ENCODE data around the gene TFEB.

TFEB gene

DNA sequence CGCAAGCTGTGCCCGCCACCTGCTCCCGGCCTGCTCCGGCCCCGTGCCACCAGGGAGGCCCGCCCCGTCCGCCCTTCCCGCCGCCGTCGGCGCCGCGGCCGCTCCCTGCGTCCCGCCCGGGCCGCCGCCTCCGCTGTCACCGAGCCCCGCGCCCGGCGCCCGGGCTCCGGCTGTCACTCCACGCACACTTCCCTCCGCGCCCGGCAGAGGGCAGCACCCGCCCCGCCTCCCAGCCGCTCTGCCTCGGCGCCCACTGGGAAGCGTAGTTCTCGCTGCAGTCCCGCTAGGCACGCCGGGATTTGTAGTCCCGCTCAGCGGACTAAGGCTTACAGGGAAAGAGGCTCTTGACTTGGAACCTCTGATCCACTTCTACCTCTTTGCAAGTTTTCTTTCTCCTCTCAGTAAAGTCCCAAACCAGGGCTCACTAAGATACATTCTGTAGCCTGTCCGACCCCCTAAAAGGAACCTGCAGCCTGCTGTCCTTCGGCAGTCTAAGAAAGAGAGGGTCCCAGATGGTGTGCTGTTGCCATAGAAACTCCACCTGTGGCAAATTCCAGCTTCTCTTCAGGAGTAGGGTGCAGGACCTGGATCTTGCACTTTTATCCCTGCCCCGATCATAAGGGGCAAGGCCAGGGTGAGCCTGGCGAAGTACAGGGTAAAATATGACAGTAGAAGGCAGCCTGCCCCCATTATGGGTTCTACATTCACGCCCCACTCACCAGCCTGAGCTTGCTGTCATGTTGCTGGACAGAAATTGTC is at the start of gene TFEB:
TSS of gene TFEB (minus strand) at position 182 of the 759 bp plus-strand sequence. CDS start 44,395 bp downstream, outside the sequence.
- H3K27ac Mint-ChIP-seq (ENCODE audit: low read depth) = no peak within 1 kb of the TSS

DNA sequence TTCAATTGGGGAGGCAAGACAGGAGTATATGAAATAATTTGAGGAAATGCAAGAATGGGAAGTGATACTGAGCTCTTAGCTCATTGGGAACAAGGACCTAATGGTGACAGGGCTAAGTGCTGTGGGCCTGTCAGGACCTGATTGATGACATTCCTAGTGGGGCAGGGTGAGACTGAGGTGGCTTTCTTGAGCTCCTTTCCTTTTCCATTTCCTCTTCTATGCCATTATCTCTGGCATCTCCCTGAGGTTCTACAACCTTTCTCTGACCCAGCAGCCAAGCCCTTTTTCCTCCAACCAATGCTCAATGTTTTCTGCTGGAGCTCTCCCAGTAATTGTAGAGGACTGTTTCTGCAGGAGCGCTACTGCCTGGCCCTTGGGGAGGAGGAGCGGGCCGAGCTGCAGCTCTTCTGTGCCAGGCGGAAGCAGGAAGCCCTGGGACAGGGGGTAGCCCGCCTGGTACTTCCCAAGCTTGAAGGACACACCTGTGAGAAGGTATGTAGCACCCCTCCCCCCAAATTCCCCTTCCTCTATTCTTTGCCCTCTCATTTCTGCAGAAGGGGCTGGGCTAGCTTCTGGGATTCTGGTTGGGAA is 49.3 kb upstream of the TFEB start:
- H3K9me3 Mint-ChIP-seq = no peaks in the 10 kb centered on the region
- H3K27ac Mint-ChIP-seq (ENCODE audit: low read depth) = no peak overlapping the region
- peak overlapping the region; percentile 93 for H3K4me3 Mint-ChIP-seq
- no peak for ATAC-seq (replicated peaks; ENCODE audit: extremely low read depth, poor library complexity, severe bottlenecking)
- DNase-seq (ENCODE audit: low spot score in 2 of 2) = no peak
- peaks cover 20% of the 10 kb centered on the region for H3K36me3 Mint-ChIP-seq (ENCODE audit: insufficient read depth)
- no peaks in the 10 kb centered on the region for H3K27me3 Mint-ChIP-seq
- H3K4me1 Mint-ChIP-seq = peaks cover 21% of the 10 kb centered on the region

More for the DNA sequence above, at the start of gene TFEB:
- Mint-ChIP-seq H3K36me3 (ENCODE audit: insufficient read depth) (peaks cover 17% of the 10 kb centered on the region), H3K4me1 (peaks cover 28% of the 10 kb centered on the region), H3K4me3 (peak within 1 kb of the TSS; percentile 28), H3K27me3 (no peaks in the 10 kb centered on the region), H3K9me3 (no peaks in the 10 kb centered on the region)
- DNase-seq (ENCODE audit: low spot score in 2 of 2) = peak; percentile 88 to 93
- peak; percentile 33 for ATAC-seq (replicated peaks; ENCODE audit: extremely low read depth, poor library complexity, severe bottlenecking)

DNA sequence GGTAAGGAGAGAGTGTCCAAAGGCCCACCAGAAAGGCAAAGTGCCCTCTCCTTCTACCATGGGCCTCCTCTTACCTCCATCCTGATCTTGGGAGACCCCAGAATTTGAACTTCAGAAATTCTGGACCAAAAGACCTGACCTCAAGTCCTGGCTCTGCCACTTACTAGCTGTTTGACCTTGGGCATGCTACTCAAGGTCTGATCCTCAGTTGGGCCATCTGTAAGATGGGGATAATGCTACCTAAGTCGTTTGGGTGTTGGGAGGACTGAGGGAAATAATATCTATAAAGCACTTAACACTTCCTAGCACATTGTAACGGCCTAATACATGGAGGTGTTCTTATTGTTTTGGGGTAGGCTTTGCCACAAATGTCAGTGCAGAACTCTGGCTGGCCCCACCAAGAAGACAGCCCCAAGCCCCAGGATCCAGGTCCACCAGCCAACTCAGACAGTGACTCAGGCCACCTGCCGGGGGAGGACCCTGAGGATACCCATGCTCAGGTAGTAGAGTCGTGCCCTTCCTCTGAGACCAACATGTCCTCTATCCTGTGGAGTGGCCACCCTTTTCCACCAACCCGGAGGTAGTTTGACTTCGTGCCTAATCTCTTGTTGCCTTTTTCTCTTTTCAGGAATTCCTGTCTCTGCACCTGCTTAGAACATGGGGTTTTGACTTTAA is 47.8 kb upstream of the TFEB start:
- no peaks in the 10 kb centered on the region for H3K9me3 Mint-ChIP-seq
- peaks cover 21% of the 10 kb centered on the region for H3K4me1 Mint-ChIP-seq
- H3K36me3 Mint-ChIP-seq (ENCODE audit: insufficient read depth) = peaks cover 15% of the 10 kb centered on the region
- ATAC-seq (replicated peaks; ENCODE audit: extremely low read depth, poor library complexity, severe bottlenecking) = no peak
- H3K27ac Mint-ChIP-seq (ENCODE audit: low read depth) = no peak overlapping the region
- H3K27me3 Mint-ChIP-seq = no peaks in the 10 kb centered on the region
- no peak overlapping the region for H3K4me3 Mint-ChIP-seq
- no peak for DNase-seq (ENCODE audit: low spot score in 2 of 2)

DNA sequence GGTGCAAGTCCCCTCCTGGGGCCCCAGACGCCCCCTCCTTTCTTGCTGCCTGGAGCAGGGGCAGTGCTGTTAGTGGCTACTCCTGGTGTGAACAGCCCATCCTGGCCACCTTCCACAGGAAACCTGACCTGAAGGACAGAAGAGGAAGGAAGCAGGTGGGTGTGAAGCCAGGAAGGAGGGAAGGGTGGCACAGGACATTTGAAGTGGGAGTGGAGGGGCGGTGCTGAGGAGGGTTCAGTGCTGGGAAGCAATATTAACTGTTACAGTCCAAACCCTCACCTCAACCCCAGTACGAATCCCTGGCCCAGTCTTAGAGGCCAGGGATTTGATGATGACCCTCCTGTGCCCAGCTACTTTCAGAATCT is 45.9 kb upstream of the TFEB start:
- Mint-ChIP-seq H3K27ac (ENCODE audit: low read depth) (no peak overlapping the region), H3K27me3 (no peaks in the 10 kb centered on the region), H3K9me3 (no peaks in the 10 kb centered on the region), H3K4me3 (peak overlapping the region; percentile 70), H3K4me1 (peaks cover 21% of the 10 kb centered on the region), H3K36me3 (ENCODE audit: insufficient read depth) (peaks cover 6% of the 10 kb centered on the region)
- DNase-seq (ENCODE audit: low spot score in 2 of 2) (no peak), ATAC-seq (replicated peaks; ENCODE audit: extremely low read depth, poor library complexity, severe bottlenecking) (no peak)

DNA sequence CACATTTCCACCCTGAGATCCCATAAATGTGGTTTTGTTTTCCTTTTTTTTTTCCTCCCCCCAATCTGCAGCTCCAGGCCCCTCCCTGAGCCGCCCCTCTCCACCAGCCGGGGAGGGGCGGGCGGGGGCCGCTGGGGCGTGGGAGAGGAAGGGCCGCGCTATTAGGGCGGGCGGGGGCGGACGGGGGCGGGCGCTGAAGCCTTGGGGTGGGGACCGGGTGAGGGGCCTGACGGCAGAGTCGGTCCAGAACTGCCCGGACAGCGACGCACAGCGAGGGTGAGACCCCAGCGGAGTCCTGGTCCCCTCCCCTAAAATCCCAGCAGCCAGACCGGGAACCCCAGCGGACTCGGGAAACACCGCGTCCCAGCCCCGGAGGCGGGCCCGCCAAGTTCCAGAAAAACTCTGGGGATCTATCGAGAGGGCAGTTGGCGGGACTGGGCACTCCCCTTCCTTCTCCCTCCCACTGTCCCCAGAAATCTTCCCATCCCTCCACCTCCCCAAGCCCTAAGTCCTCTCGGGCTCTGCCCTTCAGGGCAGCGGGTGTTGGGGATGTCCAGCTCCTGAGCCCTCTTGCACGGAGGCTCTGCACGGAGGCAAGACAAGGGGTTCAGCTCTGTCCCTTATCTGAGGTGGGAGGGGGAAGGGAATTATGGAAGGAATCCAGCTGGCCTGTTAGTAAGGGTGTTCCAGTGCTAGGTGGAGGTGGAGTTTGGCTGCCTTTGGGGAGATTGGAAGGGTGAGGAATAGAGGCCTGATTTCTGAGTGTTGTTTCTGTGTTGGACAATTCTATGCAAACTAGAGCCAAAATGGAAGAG is 45.4 kb upstream of the TFEB start, which contains the start of gene PRICKLE4:
TSS of gene PRICKLE4 (plus strand) at position 232 of the 815 bp plus-strand sequence. CDS start 2,692 bp downstream, outside the sequence.
- H3K4me1 Mint-ChIP-seq = peaks cover 21% of the 10 kb centered on the region
- DNase-seq (ENCODE audit: low spot score in 2 of 2) = no peak
- H3K9me3 Mint-ChIP-seq = no peaks in the 10 kb centered on the region
- peaks cover 5% of the 10 kb centered on the region for H3K36me3 Mint-ChIP-seq (ENCODE audit: insufficient read depth)
- H3K27ac Mint-ChIP-seq (ENCODE audit: low read depth) = peak within 1 kb of the TSS; percentile 55
- no peak for ATAC-seq (replicated peaks; ENCODE audit: extremely low read depth, poor library complexity, severe bottlenecking)
- peak within 1 kb of the TSS; percentile 90 for H3K4me3 Mint-ChIP-seq
- no peaks in the 10 kb centered on the region for H3K27me3 Mint-ChIP-seq

DNA sequence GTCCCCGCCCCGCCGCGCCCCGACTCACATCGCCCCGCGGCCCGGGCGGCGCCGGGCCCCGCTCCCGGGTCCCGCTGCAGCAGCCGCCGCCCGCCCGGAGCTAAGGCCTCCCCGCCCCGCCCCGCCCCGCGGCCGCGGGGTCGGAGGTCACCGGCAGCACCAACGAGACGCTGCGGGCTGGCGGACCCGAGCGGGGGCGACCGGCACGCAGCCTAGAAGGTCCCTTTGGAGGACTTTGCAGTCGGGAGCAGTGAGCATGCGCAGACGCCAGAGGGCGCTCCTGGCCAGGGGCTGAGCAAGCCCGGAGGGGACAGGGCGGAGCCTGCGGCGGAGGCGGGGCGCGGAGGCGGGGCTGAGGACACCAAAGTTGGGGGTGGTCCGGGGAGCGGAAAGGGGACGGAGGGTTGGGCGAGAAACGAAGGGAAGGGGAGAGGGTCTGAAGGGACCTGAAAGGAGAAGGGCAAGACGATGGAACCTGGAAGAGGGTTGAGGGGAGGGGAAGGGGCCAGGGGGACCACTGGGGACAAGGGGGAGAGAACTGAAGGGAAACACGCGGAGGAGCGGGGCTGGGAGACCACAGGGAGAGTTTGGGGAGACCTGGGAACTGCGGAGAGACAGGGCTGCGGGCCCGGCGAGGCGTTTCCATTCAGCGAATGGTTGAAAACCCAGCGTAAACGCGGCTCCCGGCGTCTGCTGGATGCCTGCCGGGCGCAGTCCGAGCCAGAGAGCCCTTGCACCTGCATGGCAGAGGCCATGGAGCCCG is 44.6 kb upstream of the TFEB start, which contains the start of gene FRS3:
TSS of gene FRS3 (minus strand) at position 113 of the 763 bp plus-strand sequence. CDS start 2,913 bp downstream, outside the sequence.
- peaks cover 21% of the 10 kb centered on the region for H3K4me1 Mint-ChIP-seq
- ATAC-seq (replicated peaks; ENCODE audit: extremely low read depth, poor library complexity, severe bottlenecking) = peak; percentile 98
- peak; percentile 97 to 99 for DNase-seq (ENCODE audit: low spot score in 2 of 2)
- H3K27ac Mint-ChIP-seq (ENCODE audit: low read depth) = peak within 1 kb of the TSS; percentile 81
- no peaks in the 10 kb centered on the region for H3K27me3 Mint-ChIP-seq
- no peaks in the 10 kb centered on the region for H3K9me3 Mint-ChIP-seq
- H3K36me3 Mint-ChIP-seq (ENCODE audit: insufficient read depth) = peaks cover 5% of the 10 kb centered on the region
- peak within 1 kb of the TSS; percentile 90 for H3K4me3 Mint-ChIP-seq

DNA sequence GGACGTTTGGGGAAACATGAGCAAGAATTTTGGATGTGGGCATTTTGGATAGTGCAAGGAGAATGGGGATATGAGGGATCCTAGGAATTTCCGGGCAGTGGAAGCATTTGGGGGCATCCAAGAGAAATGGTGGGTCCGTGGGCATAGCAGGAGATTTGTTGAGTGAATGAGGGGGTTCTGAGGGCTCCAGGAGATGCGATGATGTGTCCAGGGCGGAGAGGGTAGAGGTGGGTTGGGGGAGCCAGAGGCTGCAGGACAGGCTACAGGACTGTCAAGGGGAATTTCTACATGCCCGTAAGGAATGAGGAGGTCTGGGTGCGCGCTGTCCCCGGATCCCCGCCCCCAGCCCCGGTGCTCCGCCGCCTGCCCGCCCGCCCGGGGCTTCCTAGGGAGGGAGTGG is 43.9 kb upstream of the TFEB start:
- Mint-ChIP-seq H3K36me3 (ENCODE audit: insufficient read depth) (peaks cover 5% of the 10 kb centered on the region), H3K4me1 (peaks cover 21% of the 10 kb centered on the region), H3K4me3 (peak overlapping the region; percentile 90), H3K9me3 (no peaks in the 10 kb centered on the region), H3K27ac (ENCODE audit: low read depth) (peak overlapping the region; percentile 81), H3K27me3 (no peaks in the 10 kb centered on the region)
- ATAC-seq (replicated peaks; ENCODE audit: extremely low read depth, poor library complexity, severe bottlenecking) (peak; percentile 1), DNase-seq (ENCODE audit: low spot score in 2 of 2) (no peak)

DNA sequence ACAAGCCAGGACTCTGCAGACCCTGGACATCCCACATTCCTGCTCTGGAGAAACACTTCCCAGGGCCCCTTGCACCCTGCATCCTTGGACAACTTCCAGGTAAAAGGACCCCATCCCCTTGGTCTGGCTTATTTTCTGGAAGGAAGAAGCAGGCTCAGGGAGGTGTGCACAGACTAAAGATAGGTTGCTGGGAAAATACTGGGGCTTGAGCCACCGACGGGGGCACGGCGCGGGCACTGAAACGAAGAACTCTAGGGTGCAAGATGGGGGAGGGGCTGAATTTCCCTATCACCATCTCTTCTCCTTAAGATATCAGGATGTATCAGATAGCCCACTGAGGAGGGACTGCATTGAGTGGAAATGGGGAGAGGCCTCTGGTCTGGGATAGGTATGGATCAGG is 43.5 kb upstream of the TFEB start:
- ATAC-seq (replicated peaks; ENCODE audit: extremely low read depth, poor library complexity, severe bottlenecking) (no peak), DNase-seq (ENCODE audit: low spot score in 2 of 2) (no peak)
- peak overlapping the region; percentile 81 for H3K27ac Mint-ChIP-seq (ENCODE audit: low read depth)
- no peaks in the 10 kb centered on the region for H3K9me3 Mint-ChIP-seq
- peak overlapping the region; percentile 90 for H3K4me3 Mint-ChIP-seq
- peaks cover 21% of the 10 kb centered on the region for H3K4me1 Mint-ChIP-seq
- no peaks in the 10 kb centered on the region for H3K27me3 Mint-ChIP-seq
- H3K36me3 Mint-ChIP-seq (ENCODE audit: insufficient read depth) = peaks cover 6% of the 10 kb centered on the region

DNA sequence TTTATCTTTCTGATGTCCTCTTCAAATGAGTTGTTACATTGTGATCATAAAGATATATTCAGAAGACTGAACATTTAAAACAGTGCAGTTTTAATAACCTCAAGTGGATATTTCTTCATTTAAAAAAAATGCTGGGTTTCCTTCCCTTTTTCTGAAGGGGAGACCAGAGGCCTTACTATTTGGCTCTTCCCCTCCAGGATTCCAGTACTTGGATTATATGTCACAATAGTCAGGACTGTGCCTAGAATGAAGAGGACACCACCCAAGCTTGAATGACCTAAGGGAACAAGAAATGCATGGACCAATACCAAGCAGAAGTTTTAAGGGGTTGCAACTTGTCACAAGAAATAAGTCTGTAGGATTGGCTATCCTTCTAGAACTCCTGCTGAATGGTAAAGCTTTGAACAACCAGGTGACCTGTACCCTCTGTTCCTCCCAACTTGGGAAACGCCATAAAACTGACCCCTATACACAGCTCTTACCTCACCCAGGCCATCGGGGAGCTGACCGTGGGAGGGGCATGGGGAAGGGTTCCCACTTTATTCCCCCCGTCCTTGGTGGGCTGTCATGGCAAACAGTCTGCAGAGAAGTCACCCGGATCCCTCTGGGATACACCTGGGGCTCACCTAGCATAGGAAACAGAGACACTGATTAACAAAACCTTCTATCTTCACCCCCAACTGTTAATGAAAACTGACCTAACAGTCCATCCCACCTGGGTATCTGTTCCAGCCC is 42.3 kb upstream of the TFEB start:
- ATAC-seq (replicated peaks; ENCODE audit: extremely low read depth, poor library complexity, severe bottlenecking) (no peak), DNase-seq (ENCODE audit: low spot score in 2 of 2) (no peak)
- H3K4me1 Mint-ChIP-seq = peaks cover 21% of the 10 kb centered on the region
- no peaks in the 10 kb centered on the region for H3K9me3 Mint-ChIP-seq
- peak overlapping the region; percentile 90 for H3K4me3 Mint-ChIP-seq
- H3K27me3 Mint-ChIP-seq = no peaks in the 10 kb centered on the region
- H3K27ac Mint-ChIP-seq (ENCODE audit: low read depth) = no peak overlapping the region
- peaks cover 6% of the 10 kb centered on the region for H3K36me3 Mint-ChIP-seq (ENCODE audit: insufficient read depth)

DNA sequence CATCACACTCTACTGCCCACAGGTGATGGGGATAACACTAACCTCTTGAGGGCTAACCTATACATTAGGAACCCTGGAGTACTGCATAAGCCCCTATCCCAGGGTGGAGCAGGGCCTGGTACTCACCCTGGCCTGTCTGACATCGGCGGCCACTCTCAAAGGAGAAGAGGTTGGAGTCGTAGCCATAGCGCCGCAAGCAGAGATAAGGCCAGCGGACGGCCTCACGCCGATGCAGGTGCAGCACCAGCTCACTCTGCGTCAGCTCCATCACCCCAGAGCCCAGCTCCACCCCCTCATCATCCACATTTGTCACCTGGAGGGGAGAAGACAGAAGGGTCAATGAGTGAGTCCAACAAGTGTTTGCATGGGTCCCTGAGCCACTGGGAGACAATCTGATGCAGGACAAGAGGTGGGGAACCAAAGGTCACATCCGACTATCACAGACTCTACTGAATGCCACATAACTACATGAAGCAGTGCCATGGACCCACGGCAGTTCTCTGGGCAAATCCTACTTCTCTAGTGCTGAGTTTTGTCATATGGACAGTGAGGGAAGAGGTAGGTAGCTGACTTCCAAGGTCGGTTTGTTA is 40.0 kb upstream of the TFEB start:
- peaks cover 15% of the 10 kb centered on the region for H3K4me1 Mint-ChIP-seq
- no peaks in the 10 kb centered on the region for H3K27me3 Mint-ChIP-seq
- ATAC-seq (replicated peaks; ENCODE audit: extremely low read depth, poor library complexity, severe bottlenecking) = no peak
- no peaks in the 10 kb centered on the region for H3K9me3 Mint-ChIP-seq
- peaks cover 11% of the 10 kb centered on the region for H3K36me3 Mint-ChIP-seq (ENCODE audit: insufficient read depth)
- no peak overlapping the region for H3K4me3 Mint-ChIP-seq
- H3K27ac Mint-ChIP-seq (ENCODE audit: low read depth) = no peak overlapping the region
- no peak for DNase-seq (ENCODE audit: low spot score in 2 of 2)

DNA sequence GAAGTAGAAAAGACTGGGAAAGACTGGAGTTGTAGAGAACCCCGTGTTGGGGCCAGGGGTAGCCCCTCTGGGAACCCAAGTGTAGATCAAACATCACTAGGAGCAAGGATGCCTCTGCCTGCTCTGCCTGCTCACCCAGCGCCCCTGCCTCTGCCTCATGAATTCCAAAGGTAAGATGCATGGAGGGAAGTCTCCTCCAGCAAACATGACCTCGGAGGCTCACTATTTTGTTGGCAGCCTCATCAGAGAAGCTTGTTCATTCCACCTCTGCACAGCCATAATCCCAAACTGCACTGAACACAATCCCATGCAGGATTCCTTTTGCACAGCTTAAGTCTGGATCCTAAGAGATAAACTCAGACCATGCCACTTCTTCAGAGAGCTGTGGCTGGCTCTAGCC is 39.4 kb upstream of the TFEB start:
- H3K9me3 Mint-ChIP-seq = no peaks in the 10 kb centered on the region
- H3K4me1 Mint-ChIP-seq = peaks cover 11% of the 10 kb centered on the region
- no peak overlapping the region for H3K27ac Mint-ChIP-seq (ENCODE audit: low read depth)
- H3K4me3 Mint-ChIP-seq = no peak overlapping the region
- no peaks in the 10 kb centered on the region for H3K27me3 Mint-ChIP-seq
- H3K36me3 Mint-ChIP-seq (ENCODE audit: insufficient read depth) = peaks cover 12% of the 10 kb centered on the region
- no peak for ATAC-seq (replicated peaks; ENCODE audit: extremely low read depth, poor library complexity, severe bottlenecking)
- no peak for DNase-seq (ENCODE audit: low spot score in 2 of 2)

Data from central memory CD8-positive, alpha-beta T cell (primary cell).